ENCODE data around the gene PEX7. TPM values are rescaled to one million over a fixed set of nuclear protein-coding genes. Genes with fewer than 3 reads are reported as not detected.

The PEX7 gene
- total and polyA plus RNA-seq, 2 donors from 2014 or later, result 10.6 to 21.3 TPM

GRCh38 chr6:136784271-136784664 lies 38.1 kb upstream of the PEX7 start:
- Histone ChIP-seq H3K9ac (ENCODE audit: low read length in 3 of 3) (no peak overlapping the region), H3K9me3 (ENCODE audit: control insufficient read depth in 2 of 3, insufficient read depth in 1 of 3, low read length in 3 of 3) (no peaks in the 10 kb centered on the region), H3K4me3 (ENCODE audit: low read length in 3 of 3) (no peak overlapping the region), H3K27ac (ENCODE audit: low read depth in 2 of 2, low read length in 2 of 2) (no peak overlapping the region), H3K4me1 (ENCODE audit: control insufficient read depth in 2 of 3, insufficient read depth in 2 of 3, low read depth in 1 of 3, low read length in 3 of 3) (peaks cover 0 to 21% (median 15%) of the 10 kb centered on the region in 3 donors), H3K27me3 (ENCODE audit: control insufficient read depth, insufficient read depth, low read length) (no peaks in the 10 kb centered on the region), H3K36me3 (ENCODE audit: control insufficient read depth in 2 of 3, insufficient read depth in 3 of 3, low read length in 3 of 3) (no peaks in the 10 kb centered on the region)
- FAIRE-seq (no peak), DNase-seq (no peak)
- intact Hi-C loops (cut with DNase I), result no loop called here
- TF ChIP-seq, protein P1, sequence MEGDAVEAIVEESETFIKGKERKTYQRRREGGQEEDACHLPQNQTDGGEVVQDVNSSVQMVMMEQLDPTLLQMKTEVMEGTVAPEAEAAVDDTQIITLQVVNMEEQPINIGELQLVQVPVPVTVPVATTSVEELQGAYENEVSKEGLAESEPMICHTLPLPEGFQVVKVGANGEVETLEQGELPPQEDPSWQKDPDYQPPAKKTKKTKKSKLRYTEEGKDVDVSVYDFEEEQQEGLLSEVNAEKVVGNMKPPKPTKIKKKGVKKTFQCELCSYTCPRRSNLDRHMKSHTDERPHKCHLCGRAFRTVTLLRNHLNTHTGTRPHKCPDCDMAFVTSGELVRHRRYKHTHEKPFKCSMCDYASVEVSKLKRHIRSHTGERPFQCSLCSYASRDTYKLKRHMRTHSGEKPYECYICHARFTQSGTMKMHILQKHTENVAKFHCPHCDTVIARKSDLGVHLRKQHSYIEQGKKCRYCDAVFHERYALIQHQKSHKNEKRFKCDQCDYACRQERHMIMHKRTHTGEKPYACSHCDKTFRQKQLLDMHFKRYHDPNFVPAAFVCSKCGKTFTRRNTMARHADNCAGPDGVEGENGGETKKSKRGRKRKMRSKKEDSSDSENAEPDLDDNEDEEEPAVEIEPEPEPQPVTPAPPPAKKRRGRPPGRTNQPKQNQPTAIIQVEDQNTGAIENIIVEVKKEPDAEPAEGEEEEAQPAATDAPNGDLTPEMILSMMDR (IDR thresholded peaks at IDR 0.05; ENCODE audit: borderline replicate concordance, extremely low read depth, insufficient read depth), result no peak

- no peak overlapping the region for H3K4me3 ChIP-seq (ENCODE audit: low read length in 3 of 3)
- H3K4me1 ChIP-seq (ENCODE audit: control insufficient read depth in 2 of 3, insufficient read depth in 2 of 3, low read depth in 1 of 3, low read length in 3 of 3), result peaks cover 0 to 18% (median 15%) of the 10 kb centered on the region in 3 donors
Observed at GRCh38 chr6:136784910-136785746, 37.3 kb upstream of the PEX7 start.

DNA sequence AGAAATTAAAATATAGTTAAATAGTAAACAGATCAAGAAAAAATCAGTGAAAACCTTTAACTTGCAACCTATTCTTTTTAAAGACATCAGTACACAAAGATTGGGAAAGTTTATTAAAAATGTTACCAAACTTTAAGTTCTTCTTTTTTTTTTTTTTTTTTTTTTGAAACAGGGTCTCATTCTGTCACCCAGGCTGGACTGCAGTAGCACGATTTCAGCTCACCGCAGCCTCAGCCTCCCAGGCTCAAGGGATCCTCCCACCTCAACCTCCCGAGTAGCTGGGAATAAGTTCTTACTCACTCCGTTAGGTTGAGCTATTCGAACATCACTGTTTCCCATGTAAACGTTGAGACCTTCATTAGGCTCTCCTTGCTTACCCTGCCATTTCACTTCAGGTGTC lies 35.7 kb upstream of the PEX7 start:
- Histone ChIP-seq H3K9ac (ENCODE audit: low read length in 3 of 3) (no peak overlapping the region), H3K27me3 (ENCODE audit: control insufficient read depth, insufficient read depth, low read length) (no peaks in the 10 kb centered on the region), H3K36me3 (ENCODE audit: control insufficient read depth in 2 of 3, insufficient read depth in 3 of 3, low read length in 3 of 3) (no peaks in the 10 kb centered on the region), H3K4me3 (ENCODE audit: low read length in 3 of 3) (no peak overlapping the region), H3K9me3 (ENCODE audit: control insufficient read depth in 2 of 3, insufficient read depth in 1 of 3, low read length in 3 of 3) (no peaks in the 10 kb centered on the region), H3K4me1 (ENCODE audit: control insufficient read depth in 2 of 3, insufficient read depth in 2 of 3, low read depth in 1 of 3, low read length in 3 of 3) (peaks cover 0 to 18% (median 10%) of the 10 kb centered on the region in 3 donors), H3K27ac (ENCODE audit: low read depth in 2 of 2, low read length in 2 of 2) (no peak overlapping the region)
- intact Hi-C loops (cut with DNase I), result no loop called here
- no peak for FAIRE-seq
- TF ChIP-seq, protein P1 (IDR thresholded peaks at IDR 0.05; ENCODE audit: borderline replicate concordance, extremely low read depth, insufficient read depth), result no peak
- DNase-seq, result no peak

More at GRCh38 chr6:136784910-136785746, 37.3 kb upstream of the PEX7 start:
- peak in 1 of 5 donors; percentile 79 for DNase-seq
- Histone ChIP-seq H3K27me3 (ENCODE audit: control insufficient read depth, insufficient read depth, low read length) (no peaks in the 10 kb centered on the region), H3K27ac (ENCODE audit: low read depth in 2 of 2, low read length in 2 of 2) (peak overlapping the region in 1 of 2 donors; percentile 4), H3K36me3 (ENCODE audit: control insufficient read depth in 2 of 3, insufficient read depth in 3 of 3, low read length in 3 of 3) (no peaks in the 10 kb centered on the region), H3K9ac (ENCODE audit: low read length in 3 of 3) (no peak overlapping the region), H3K9me3 (ENCODE audit: control insufficient read depth in 2 of 3, insufficient read depth in 1 of 3, low read length in 3 of 3) (no peaks in the 10 kb centered on the region)
- intact Hi-C loops (cut with DNase I), result no loop called here
- FAIRE-seq, result no peak
- TF ChIP-seq, protein P1 (IDR thresholded peaks at IDR 0.05; ENCODE audit: borderline replicate concordance, extremely low read depth, insufficient read depth), result no peak

All from kidney (tissue), 14 donors.